Kidney (tissue), 14 donors: ENCODE results near the gene PRR20G. TPM values are rescaled to one million over a fixed set of nuclear protein-coding genes. Genes with fewer than 3 reads are reported as not detected.

Experiments used
- DNase-seq, 5 donors: peaks; one replicate each; pipeline ENCODE4 v3.0.0-alpha.2; 2013 to 2020
- FAIRE-seq: peaks from 2 replicates; lab custom pipeline; 2012; peaks lifted over from hg19 to GRCh38; lab: Jason Lieb, UNC
- H3K27ac ChIP-seq, 2 donors: one replicate each; pipeline ENCODE4 v1.7.0; 2013; ENCODE audit warnings: low read depth in 2 of 2, low read length in 2 of 2, inconsistent platforms in 1 of 2
- H3K27me3 ChIP-seq: one replicate; pipeline ENCODE4 v1.7.1; 2013; ENCODE audit warnings: low read length, inconsistent platforms; ENCODE audit not compliant: control insufficient read depth, insufficient read depth
- H3K36me3 ChIP-seq, 3 donors: one replicate each; pipeline versions ENCODE4 v1.7.0 to v1.7.1; 2013; ENCODE audit warnings: low read length in 3 of 3, control low read depth in 1 of 3, inconsistent platforms in 1 of 3; ENCODE audit not compliant: insufficient read depth in 3 of 3, control insufficient read depth in 2 of 3
- H3K4me1 ChIP-seq, 3 donors: one replicate each; pipeline versions ENCODE4 v1.7.0 to v1.7.1; 2013; ENCODE audit warnings: low read length in 3 of 3, inconsistent platforms in 1 of 3, low read depth in 1 of 3; ENCODE audit not compliant: control insufficient read depth in 2 of 3, insufficient read depth in 2 of 3
- H3K4me3 ChIP-seq, 3 donors: one replicate each; pipeline versions ENCODE4 v1.7.0 to v1.8.1; 2013; ENCODE audit warnings: low read length in 3 of 3, control low read depth in 1 of 3, inconsistent platforms in 1 of 3
- H3K9ac ChIP-seq, 3 donors: one replicate each; pipeline versions ENCODE4 v1.7.0 to v1.7.1; 2013; ENCODE audit warnings: low read length in 3 of 3, control low read depth in 1 of 3, inconsistent platforms in 1 of 3
- H3K9me3 ChIP-seq, 3 donors: one replicate each; pipeline versions ENCODE4 v1.7.0 to v1.7.1; 2013; ENCODE audit warnings: low read length in 3 of 3, control low read depth in 1 of 3, inconsistent platforms in 1 of 3; ENCODE audit not compliant: control insufficient read depth in 2 of 3, insufficient read depth in 1 of 3
- CTCF ChIP-seq: IDR thresholded peaks from 3 replicates; pipeline ENCODE4 v1.5.1; 2012; ENCODE audit warnings: mild to moderate bottlenecking, moderate library complexity, borderline replicate concordance; ENCODE audit not compliant: insufficient read depth; ENCODE audit errors: extremely low read depth
- intact Hi-C: fragments of 100-400 bp; cut with DNase I; formaldehyde crosslinking; loops from one replicate; pipeline ENCODE4 v1.11.1; 2022
- polyA plus RNA-seq: library from polyadenylated mRNA; stranded (reverse); fragments of 350-450 nt; fragmentation: Illumina TruSeq; extraction: RNeasy Lipid Tissue Mini Kit (QIAGEN cat#74804); gene quantifications from one replicate; pipeline ENCODE4 v1.2.3, GENCODE V29; 2014; ENCODE audit warnings: low read depth, low replicate concordance; ENCODE audit not compliant: insufficient read depth
- total RNA-seq: library from RNA; stranded (reverse); fragmentation: NEBNext Ultra II Directional; extraction: Animal tissue kit (Norgen Biotek cat#: 25700); gene quantifications from one replicate; pipeline ENCODE4 v1.2.1, GENCODE V29; 2021
- donor health status: control.
- donor health status: control.
- donor health status: control.
- donor health status: control.
- donor health status: control.
- donor health status: DM: yes; HTN: yes; CAD: no.
- donor health status: Normal renal cell carcinoma (clear cell type).

PRR20G gene
- total and polyA plus RNA-seq, 2 donors from 2014 or later: not detected

- intact Hi-C loops: no loop called here
- DNase-seq: peak in 1 of 5 donors; percentile 4
- FAIRE-seq: no peak
- no peak for TF ChIP-seq CTCF
- Histone ChIP-seq H3K4me3 (no peak overlapping the region), H3K36me3 (no peaks in the 10 kb centered on the region), H3K4me1 (no peaks in the 10 kb centered on the region), H3K27ac (no peak overlapping the region), H3K9ac (no peak overlapping the region), H3K27me3 (no peaks in the 10 kb centered on the region), H3K9me3 (no peaks in the 10 kb centered on the region)
These were observed 2.1 kb upstream of the PRR20G start for GRCh38 chr3:127289706-127290575.

- FAIRE-seq (no peak), DNase-seq (no peak)
- H3K4me1 ChIP-seq: no peaks in the 10 kb centered on the region
- H3K4me3 ChIP-seq: no peak overlapping the region
- no peaks in the 10 kb centered on the region for H3K27me3 ChIP-seq
- H3K27ac ChIP-seq: no peak overlapping the region
- H3K9me3 ChIP-seq: no peaks in the 10 kb centered on the region
- no peaks in the 10 kb centered on the region for H3K36me3 ChIP-seq
- intact Hi-C loops: no loop called here
- H3K9ac ChIP-seq: no peak overlapping the region
- TF ChIP-seq CTCF: no peak
These were observed 1.3 kb upstream of the PRR20G start for GRCh38 chr3:127288921-127289705.

- Histone ChIP-seq H3K4me1 (no peaks in the 10 kb centered on the region), H3K27ac (no peak overlapping the region), H3K9ac (no peak overlapping the region), H3K4me3 (no peak overlapping the region), H3K9me3 (no peaks in the 10 kb centered on the region), H3K27me3 (no peaks in the 10 kb centered on the region), H3K36me3 (no peaks in the 10 kb centered on the region)
- FAIRE-seq (no peak), DNase-seq (no peak)
- TF ChIP-seq CTCF: no peak
- intact Hi-C loops: no loop called here
These were observed 497 bp upstream of the PRR20G start for GRCh38 chr3:127288343-127288742.
